Inflammatory macrophage (primary cell): ENCODE data around the gene LSAMP.

Experiments used
- DNase-seq, 2 donors: peaks; one replicate each; pipeline ENCODE4 v3.0.0-alpha.2; 2020 to 2022

LSAMP gene

DNA sequence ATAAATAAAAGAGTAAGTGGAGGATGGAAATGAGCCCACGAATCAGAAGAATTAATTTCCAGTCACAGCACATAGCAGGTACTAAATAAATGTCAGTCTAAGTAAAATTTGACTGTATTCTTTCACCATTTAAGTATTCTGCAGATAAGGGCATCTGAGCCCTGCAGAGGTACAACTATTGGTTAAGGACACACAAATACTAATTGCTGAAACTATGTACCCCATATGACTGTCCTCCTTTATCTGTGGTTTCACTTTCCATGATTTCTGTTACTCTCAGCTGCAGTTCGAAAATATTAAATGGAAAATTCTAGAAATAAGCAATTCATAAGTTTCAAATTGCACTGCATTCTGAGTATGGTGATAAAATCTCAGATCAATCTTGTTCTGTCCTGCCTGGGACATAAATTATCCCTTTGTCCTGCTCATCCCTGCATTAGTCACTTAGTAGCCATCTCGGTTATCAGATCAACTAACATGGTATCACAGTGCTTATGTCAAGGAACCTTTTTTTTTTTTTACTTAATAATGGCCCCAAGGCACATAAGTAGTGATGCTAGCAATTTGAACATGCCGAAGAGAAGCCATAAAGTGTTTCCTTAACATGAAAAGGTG is 95.1 kb downstream of the LSAMP start:
- no peak for DNase-seq

DNA sequence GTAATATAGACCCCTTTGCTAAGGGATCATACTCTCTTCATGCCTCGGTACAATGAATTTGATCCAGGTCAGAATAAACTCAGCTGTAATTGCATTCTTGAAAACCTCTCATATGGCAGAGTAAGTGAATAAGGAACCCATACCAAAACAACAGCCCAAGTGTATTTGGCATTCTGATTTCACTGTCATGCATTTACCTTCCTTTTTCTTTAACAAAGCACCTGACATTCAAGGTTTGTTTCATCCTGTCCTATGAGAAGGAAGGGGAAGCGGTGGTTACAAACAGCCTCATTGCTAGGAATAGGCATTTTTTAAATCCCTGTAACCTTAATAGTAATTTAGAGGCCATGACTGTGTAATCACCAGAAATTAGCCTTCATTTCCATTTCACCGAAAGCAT is 97.1 kb downstream of the LSAMP start:
- DNase-seq, result no peak

DNA sequence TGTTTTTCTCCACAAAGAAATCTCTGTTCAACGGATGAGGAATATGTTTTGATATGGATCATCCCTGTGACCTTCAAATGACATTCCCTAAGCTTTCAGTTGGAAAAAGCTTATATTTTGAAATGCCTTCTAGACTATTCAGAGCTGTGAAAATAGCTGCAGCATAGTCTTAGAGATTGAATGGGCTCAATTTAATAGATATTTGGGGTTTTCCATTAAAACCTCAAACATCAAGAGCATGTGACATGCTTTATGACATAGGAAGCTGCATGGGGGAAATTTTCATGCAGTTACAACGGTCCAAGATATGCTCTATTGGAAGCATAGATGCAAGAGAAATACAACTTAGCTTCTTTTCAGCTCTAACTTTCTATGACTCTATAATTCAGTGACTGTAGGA is 102.8 kb downstream of the LSAMP start:
- DNase-seq, result no peak

- DNase-seq, result no peak
Observed at GRCh38 chr3:116341899-116342298, 103.4 kb downstream of the LSAMP start.

GRCh38 chr3:116341381-116341780 is 103.9 kb downstream of the LSAMP start:
- no peak for DNase-seq

GRCh38 chr3:116340680-116341216 is 104.5 kb downstream of the LSAMP start:
- no peak for DNase-seq

DNA sequence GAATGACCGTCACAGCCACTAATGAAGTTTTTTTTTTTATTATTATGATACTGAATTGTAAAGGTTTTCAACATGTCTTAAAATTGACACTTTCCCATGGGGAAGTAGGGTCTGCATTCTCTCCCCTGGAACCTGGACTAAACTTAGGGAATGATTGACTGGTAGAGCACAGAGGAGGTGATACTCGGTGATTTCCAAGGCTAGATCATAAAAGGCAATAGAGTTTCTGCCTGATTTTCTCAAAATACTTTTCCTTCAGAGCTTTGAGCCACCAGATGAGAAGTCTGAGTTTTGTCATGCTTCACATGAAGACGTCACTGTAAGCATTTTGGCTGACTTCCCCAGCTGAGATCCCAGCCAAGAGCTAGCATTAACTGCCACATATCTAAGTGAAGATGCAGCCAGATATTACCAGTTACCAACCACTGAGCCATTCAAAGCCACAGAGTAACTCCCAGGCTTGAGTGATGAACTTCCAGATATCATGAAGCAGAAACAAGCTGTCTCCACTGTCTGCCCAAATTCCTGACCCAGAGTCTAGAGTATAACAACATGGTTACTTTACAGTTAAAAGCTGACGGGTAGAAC is 105.8 kb downstream of the LSAMP start:
- DNase-seq, result no peak

DNA sequence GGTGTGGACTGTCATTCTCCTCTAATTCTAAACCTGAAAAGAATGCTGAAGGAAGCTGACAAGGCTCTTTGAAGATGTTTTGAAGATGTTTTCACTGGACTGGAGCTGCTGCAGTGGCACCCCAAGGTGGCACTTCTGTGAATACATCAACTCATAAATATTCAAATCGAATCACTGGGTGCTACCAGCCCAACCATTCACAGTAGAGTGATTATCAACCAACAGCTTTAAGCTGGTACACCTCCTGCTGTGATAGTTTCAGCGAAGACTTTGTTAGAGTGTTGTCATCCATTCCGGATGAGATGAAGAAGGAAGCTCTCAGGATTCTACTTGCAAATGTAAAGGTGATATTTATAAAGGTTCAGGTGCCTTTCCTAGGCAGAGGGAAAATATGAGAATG is 106.6 kb downstream of the LSAMP start:
- no peak for DNase-seq

GRCh38 chr3:116337229-116337628 is 108.1 kb downstream of the LSAMP start:
- DNase-seq, result no peak

GRCh38 chr3:116331380-116331779 is 113.9 kb downstream of the LSAMP start:
- no peak for DNase-seq

- no peak for DNase-seq
Observed at GRCh38 chr3:116322750-116323375, 122.4 kb downstream of the LSAMP start.

GRCh38 chr3:116318370-116318769 is 126.9 kb downstream of the LSAMP start:
- no peak for DNase-seq

GRCh38 chr3:116316771-116317170 is 128.5 kb downstream of the LSAMP start:
- DNase-seq, result no peak

DNA sequence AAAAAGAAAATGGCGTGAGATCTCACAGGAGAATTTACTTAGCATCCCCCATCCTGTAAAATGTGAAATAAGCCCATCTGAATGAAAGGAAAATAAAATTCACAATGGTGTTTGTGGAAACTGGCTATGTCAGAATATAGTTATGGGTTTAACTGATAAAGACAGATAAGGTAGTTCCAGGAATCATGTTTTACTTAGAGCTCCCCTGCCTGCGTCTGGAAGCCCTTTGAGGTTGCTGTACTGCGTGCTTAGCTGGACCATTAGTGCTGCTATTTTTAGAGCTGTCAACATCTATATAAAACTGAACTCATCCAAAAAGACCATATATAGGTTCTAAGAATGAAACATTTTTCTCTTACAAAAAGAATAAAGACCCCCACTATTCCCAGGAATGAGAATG is 130.8 kb downstream of the LSAMP start:
- no peak for DNase-seq

DNA sequence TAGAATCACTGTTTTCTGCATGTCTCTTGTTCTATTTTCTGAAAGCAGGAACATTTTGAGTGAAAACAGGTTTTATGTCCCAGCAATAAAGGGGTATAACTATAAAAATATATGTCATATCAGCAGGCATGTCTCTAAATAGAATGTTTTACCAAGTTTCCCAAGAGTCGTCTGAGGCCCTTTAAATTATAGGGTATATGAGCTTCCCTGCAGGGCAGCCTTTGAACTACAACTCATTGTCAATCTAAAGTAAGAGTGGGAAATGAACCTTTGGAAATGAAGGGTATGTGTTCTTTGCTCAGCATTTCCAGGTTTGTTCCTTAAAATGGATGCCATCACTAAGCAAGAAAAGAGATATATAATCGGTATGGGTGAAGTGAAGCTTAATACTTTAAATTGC is 138.6 kb downstream of the LSAMP start:
- DNase-seq, result no peak

- no peak for DNase-seq
Observed at GRCh38 chr3:116306149-116306548, 139.1 kb downstream of the LSAMP start.

- no peak for DNase-seq
Observed at GRCh38 chr3:116302087-116302747, 143.1 kb downstream of the LSAMP start.

DNA sequence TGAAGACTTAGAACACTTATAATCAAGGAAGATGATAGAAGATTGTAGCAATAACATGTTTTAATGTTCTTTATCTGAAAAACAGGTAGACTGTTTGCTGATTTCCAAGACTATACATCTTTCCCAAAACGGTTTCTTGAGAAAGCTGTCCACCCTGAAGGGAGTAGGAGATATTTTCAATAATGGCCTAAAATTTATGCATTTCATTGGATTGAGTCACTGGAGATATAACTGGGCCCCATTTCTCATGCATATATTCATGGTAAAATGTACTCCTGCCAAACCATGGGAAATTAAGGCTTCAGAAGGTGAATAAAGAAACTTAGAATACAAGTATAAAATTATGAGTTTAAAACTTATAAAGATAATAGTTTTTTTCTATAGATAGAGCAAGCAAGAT is 143.9 kb downstream of the LSAMP start:
- DNase-seq, result no peak

GRCh38 chr3:116300226-116300625 is 145.1 kb downstream of the LSAMP start:
- no peak for DNase-seq

DNA sequence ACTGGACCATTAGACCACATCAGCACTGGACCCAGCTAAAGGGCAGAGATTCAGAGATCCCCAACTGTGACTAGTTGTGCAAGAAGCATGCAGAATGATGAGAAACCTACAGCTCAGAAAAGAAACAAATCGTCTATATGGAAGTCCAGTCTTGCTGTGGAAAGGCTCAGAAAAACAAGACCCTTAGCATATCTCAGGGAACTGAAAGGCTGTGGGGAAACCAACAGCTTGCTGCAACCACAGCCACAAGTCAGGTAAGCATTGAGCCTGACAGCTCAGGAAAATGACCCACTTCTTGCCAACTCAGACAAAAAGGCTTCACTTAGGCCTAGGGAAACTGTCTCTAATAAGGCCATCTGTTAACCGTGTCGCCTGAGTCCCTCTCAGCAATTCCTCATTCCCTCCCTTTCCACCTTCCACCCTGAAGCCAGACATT is 145.6 kb downstream of the LSAMP start:
- DNase-seq, result no peak

DNA sequence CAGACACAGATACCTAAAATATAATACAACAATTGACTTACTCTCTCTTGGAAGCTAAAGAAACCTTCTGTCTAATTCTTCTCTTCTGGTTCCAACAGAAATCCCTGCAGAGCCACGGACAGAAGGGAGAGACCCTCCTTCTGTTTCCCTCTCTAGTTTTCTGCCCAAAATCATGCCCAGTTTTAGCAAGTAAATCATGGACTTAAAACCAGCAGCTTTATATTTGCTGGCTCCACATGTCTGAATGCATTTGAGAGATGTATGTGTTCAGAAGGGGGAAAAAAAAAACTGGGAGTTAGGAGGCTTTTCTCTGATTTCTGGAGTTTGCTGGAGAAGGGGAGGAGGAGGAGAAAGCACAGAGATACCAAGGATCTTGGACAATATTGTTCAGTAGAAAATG is 147.1 kb downstream of the LSAMP start:
- no peak for DNase-seq

- no peak for DNase-seq
Observed at GRCh38 chr3:116291141-116291540, 154.1 kb downstream of the LSAMP start.

- no peak for DNase-seq
Observed at GRCh38 chr3:116288485-116288884, 156.8 kb downstream of the LSAMP start.
